ENCODE results near the gene MADCAM1.

The MADCAM1 gene

DNA sequence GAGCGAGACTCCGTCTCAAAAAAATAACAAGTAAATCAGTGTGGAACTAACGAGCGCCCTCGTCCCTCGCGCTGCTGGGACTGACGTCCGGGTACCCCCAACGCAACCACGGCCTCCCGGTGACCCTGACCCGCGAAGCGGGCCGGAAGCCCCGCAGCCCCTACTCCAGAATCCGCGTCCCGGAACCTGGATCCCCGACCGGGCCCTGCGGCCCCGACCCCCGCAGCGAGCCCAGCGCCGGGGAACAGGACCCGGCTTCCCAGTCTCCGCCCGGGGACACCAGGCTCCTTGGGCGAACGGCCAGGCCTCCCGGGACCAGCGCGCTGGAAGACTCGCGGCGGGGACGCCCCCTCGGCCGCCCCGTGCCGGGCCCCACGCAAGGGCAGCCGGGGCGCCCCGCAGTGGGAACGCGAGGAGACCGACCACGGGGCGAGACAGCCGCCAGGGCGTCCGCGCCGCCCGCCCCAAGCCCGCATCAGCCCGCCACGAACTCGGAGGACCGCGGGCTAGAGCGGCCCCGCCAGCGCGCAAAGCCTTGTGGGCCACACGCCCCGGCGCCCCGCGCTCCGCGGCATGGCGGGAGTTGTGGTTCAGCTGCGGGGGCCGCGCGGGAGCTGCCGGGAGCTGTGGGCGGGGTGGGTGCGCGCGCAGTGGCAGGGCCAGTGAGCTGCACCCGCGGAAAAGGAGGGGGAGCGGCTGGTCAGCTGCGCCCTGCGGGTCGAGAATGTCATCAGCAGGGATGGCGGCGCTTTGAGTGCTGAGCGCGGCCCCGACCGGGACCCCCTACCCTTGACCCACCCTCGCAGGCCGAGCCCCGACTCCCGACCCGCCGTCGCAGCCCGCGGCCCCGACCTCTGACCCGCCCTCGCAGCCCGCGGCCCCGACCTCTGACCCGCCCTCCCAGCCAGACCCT lies 7.5 kb upstream of the MADCAM1 start:
- no peak for FAIRE-seq

DNA sequence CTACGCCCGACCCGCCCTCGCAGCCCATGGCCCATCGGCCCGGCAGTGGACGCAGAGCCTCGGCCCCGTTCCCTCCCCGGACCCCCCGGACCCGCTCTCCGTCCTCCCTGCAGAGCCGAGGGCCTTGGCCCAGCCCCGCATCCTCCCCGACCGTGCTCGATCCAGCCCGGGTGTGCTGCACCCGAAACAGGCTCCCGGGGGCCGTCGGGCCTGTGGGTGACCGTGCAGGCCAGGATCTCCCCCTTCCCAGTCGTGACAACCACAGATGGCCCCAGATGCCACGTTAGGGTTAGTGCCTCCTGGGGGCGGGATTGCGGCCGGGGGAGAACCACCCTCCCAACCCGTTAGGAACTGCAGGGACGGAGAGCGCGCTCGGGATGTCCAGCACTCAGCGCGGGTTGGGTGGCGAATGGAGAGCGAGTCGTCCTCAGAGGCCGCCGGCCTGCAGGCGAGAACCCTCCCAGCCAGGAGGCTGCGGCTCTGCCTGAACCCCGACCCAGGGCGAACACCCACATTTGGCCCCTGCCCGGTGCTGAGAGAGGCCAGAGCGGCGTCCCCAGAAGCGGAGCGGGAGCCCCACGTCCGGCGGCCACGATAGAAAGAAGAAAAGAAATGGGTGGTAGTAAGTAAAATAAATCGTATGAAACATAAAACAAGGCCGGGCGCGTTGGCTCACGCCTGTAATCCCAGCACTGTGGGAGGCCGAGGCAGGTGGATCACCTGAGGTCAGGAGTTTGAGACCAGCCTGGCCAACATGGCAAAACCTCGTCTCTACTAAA lies 6.7 kb upstream of the MADCAM1 start:
- no peak for FAIRE-seq

DNA sequence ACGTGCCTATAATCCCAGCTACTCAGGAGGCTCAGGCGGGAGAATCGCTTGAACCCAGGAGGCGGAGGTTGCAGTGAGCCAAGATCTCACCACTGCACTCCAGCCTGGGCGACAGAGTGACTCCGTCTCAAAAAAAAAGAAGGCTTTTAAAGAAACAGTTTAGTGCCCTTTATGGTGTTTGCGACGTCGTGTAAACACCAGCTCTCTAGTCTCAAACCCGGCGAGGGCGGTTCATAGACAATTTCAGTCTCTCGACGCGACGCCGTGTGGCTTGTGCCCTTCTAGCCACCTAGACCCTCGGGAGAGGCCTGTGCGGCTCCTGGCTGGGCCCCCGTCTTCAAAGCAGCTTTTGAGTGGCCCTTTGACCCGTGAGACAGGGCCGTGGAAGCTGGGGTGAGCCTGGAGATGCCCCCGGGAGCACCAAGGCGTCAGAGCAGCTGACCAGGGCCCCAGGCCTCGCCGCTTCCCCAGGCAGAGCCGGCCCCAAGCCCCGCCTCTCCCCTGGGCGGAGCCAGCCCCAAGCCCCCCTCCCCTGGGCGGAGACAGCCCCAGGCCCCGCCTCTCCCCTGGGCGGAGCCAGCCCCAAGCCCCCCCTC lies 5.0 kb upstream of the MADCAM1 start:
- no peak for FAIRE-seq

DNA sequence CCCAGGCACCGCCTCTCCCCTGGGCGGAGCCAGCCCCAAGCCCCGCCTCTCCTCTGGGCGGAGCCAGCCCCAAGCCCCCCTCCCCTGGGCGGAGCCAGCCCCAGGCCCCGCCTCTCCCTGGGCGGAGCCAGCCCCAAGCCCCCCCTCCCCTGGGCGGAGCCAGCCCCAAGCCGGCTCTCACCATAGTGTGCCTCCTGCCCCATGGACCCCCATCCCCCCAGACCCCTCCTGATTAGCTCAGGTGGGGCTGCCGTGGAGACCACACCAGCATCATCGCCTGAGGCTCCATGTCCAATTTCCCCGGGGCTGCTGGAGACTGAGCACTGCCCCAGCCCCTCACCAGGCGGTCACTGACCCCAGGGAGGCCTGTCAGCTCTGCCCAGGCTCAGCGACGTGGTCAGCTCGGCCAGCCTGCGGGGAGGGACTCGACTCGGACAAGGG lies 4.2 kb upstream of the MADCAM1 start:
- FAIRE-seq, result no peak

DNA sequence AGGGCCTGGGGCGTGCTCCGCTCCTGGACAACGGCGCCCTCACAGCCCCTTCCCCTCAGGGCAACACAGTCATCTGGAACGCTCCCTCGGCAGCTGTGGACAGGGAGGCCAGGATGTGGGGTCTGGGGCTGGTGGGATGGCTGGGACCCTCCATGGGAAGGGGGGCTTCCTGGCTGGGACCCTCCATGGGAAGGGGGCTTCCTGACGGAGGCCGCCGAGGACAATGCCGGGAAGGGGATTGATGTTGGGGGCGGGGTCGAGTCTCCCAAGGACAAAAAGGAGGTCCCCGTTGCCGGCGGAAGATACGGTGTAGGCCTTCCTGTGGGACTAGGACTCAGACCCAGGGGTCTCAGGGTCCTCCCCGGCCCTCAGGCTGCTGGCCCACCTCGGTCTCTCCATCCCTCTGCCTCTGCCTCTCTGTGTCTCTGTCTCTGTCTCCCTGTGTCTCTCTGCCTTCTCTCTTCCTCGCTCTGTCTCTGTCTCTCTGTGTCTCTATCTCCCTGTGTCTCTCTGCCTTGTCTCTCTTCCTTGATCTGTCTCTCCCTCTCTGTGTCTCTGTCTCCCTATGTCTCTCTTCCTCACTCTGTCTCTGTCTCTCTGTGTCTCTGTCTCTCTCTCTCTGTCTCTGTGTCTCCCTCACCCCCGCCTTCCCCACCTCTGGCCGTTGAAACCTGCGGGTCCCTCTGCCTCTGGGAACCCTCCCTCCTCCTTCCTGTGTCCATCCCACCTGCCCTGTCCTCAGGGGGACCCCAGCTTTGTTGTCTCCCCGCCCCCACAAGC lies 2.7 kb upstream of the MADCAM1 start:
- no peak for FAIRE-seq

DNA sequence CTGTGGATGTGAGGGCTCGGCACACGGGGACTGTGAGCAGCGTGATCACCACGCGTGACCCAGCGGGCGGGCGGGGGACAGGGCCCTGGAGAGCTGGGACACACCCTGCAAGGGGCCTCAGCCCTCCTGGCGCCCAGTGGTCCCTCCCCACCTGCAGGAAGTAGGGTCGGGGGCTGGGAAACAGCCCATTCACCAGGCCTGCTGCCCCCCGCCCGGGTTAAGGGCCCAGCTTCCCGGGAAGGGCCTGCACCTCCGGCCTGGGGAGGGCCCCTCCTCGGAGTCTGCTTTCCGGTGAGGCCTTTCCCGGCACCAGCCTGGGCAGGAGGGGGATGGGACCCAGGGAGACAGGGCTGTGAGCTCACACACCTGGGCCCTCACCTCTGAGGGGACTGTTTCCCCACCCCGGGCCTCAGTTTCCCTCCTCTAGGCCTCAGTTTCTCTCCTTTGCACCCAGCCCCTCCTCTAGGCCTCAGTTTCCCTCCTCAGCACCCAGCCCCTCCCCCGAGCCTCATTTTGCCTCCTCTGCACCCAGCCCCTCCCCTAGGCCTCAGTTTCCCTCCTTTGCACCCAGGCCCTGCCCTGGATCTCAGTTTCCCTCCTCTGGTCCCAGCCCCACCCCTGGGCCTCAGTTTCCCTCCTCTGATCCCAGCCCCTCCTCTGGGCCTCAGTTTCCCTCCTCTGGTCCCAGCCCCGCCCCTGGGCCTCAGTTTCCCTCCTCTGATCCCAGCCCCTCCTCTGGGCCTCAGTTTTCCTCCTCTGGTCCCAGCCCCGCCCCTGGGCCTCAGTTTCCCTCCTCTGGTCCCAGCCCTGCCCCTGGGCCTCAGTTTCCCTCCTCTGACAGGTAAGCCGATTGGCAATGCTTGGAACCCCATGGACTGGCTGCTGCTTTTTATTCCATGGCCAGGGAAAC lies 1.9 kb upstream of the MADCAM1 start:
- no peak for FAIRE-seq

DNA sequence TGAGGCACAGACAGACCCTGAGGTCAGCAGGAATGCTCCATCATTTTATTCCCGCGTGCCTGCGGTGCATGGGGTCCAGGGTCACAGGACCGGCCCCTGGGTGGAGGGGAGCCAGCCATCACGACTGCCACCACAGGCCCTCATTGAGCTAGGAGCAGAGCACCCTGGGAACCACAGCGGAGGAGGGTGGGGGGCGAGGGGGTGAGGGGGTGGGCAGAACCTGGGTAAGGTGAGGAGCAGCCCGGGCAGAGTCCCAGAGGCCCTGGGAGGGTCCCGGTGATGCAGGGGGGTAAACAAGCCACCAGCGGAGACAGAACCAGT lies 1.2 kb upstream of the MADCAM1 start:
- no peak for FAIRE-seq

DNA sequence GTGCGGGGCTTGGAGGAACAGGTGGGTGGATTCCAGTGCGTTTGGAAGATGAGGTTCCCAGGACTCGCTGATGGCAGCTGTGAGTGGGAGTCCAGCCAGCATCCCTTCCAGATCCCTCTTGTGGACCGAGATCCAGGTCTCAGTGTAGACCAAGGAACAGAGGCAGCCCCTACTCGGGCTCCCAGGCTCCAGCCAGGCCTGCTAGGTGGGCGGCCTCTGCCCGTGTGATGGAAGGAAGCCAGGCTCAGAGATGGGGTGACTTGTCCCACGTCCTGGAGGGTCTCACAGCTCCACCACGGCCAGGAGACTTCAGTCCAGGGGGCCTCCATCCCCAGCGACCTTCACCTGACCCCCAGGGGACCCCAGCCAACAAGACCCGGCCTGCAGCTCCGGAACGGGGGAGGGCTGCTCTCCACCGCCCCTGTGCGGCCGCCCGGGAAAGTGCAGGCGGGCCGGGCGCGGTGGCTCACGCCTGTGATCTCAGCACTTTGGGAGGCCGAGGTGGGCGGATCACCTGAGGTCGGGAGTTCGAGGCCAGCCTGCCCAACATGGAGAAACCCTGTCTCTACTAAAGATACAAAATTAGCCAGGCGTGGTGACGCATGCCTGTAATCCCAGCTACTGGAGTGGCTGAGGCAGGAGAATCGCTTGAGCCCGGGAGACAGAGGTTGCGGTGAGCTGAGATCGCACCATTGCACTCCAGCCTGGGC lies 729 bp upstream of the MADCAM1 start:
- FAIRE-seq, result no peak

DNA sequence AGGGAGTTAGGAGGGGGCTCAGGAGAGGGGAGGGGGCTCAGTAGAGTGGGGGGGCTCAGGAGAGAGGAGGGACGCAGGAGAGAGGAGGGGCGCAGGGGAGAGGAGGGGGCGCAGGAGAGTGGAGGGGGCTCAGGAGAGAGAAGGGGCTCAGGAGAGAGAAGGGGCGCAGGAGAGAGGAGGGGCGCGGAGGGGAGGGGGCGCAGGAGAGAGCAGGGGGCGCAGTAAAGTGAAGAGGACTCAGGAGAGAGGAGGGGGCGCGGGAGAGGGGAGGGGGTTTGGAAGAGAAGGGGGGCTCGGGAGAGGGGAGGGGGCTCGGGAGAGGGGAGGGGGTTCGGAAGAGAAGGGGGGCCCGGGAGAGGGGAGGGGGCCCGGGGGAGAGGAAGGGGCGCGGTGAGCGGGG lies 700 bp downstream of the MADCAM1 start:
- FAIRE-seq, result no peak

DNA sequence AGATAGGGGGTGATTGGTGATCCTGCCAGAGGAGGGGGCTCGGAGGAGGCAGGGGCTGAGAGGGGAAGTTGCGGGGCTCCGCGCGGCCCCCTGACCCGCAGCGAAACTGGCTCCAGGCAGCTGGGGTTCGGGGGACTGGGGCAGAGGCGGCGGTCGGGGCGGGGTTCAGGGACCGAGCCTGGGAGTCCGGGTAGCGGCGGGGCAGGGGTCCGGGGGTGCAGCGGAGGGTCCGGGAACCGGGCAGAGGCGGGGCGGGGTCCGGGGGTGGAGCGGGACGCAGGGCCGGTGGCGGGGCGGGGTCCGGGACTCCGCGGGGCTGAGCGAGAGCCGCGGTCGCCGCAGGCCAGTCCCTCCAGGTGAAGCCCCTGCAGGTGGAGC lies 1.2 kb downstream of the MADCAM1 start:
- no peak for FAIRE-seq

DNA sequence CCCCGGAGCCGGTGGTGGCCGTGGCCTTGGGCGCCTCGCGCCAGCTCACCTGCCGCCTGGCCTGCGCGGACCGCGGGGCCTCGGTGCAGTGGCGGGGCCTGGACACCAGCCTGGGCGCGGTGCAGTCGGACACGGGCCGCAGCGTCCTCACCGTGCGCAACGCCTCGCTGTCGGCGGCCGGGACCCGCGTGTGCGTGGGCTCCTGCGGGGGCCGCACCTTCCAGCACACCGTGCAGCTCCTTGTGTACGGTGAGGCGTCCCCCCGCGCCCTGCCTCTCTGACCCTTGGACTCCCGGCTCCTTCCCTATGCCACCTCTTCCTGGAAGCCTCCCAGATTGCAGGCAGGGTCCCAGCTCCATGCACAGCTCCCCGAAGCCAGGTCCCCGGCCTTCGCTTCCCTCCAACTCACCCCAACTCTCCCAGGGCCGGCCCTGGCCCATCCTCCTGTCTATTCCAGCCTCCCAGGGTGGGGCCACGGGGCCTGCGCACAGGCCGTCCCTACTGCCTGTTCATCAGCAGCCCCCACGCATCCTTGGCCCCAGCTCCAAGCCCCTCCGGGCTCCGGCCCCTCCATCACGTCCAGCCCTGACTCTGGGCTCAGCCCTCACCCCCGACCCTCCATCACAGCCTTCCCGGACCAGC lies 1.7 kb downstream of the MADCAM1 start:
- FAIRE-seq, result no peak

DNA sequence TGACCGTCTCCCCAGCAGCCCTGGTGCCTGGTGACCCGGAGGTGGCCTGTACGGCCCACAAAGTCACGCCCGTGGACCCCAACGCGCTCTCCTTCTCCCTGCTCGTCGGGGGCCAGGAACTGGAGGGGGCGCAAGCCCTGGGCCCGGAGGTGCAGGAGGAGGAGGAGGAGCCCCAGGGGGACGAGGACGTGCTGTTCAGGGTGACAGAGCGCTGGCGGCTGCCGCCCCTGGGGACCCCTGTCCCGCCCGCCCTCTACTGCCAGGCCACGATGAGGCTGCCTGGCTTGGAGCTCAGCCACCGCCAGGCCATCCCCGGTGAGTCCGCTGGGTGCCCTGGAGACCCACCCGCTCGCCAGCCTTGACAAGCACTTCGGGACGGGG lies 2.2 kb downstream of the MADCAM1 start:
- FAIRE-seq, result no peak

DNA sequence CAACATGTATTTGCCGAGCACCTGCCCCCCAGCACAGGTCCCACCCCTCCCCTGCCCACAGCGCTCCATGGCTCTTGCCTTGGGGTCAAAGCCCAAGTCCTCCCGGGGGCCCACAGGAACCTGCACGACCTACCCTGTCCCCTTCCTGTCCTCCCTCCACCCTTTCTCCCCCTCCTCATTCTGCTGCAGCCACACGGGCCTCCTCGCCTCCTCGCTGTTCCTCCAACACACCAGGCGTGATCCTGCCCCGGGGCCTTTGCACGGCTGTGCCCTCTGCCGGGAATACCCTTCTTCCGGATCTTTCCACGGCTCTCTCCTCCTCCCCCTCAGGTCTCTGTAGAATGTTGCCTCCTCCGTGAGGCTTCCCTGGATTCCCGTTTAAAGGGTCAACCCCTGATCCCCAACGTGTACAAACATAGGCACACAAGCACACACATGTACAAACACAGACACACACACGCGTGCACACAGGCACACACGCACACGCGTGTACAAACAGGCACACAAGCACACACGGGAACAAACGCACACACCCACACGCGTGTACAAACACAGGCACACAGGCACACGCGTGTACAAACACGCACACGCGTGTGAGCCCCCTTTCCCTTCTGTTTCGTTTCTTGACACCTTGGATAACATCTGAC lies 2.8 kb downstream of the MADCAM1 start:
- no peak for FAIRE-seq

DNA sequence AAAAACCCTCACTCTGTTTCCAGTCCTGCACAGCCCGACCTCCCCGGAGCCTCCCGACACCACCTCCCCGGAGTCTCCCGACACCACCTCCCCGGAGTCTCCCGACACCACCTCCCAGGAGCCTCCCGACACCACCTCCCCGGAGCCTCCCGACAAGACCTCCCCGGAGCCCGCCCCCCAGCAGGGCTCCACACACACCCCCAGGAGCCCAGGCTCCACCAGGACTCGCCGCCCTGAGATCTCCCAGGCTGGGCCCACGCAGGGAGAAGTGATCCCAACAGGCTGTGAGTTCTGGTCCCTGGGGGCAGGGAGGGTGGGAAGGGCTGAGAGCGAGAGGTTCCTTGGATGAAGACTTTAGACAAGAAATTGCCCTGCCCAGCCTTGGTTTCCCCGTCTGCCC lies 5.4 kb downstream of the MADCAM1 start:
- FAIRE-seq, result no peak

DNA sequence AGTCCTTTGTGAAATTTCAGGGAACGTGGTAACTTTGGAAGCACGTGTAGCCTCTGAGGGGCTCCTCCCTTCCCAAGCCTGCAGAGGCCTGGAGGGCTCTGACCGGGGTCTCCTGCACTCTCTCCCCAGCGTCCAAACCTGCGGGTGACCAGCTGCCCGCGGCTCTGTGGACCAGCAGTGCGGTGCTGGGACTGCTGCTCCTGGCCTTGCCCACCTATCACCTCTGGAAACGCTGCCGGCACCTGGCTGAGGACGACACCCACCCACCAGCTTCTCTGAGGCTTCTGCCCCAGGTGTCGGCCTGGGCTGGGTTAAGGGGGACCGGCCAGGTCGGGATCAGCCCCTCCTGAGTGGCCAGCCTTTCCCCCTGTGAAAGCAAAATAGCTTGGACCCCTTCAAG lies 8.3 kb downstream of the MADCAM1 start:
- FAIRE-seq, result no peak

DNA sequence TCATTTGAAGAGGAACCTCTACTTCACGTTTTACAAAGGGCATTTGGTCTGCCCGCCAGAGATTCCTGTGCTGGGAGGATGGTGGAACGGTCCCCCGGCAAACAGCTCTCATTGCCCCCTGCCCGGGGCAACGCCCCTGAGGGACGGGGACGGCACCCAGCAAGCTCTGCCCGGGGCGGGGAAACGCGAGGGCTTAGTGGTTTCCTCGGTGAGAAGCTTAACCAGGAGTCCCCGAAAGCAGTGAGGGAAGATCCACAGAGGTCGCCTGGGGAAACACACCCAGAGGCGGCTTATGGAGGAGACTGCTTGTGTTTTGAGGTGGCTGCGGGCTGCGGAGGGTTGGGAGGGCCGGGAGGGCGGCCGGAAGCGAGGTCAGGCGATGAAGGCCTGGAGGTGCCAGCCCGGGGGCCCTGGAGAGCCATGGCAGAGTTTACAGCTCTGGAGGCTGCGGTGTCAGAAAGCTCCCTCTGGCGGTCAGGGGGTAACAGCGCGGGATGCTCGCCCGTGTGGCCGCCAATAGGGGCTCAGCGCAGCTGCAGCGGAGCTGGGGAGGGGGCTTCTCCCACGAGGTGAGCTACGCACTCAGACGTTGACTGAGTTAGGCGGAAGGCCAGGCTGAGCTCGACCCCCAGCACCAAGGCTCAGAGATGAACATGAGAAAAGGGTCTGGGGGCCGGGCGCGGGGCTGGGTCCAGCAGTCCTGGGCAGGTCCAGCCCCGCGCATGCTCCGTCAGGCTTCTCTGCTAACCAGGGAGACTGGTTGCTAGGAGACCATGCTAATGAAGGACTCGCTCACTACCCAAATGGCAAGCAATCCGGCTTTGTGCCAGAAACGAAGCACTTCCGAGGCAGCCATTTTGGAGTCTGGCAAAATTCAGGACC lies 10.4 kb downstream of the MADCAM1 start:
- peak; percentile 97 for FAIRE-seq

DNA sequence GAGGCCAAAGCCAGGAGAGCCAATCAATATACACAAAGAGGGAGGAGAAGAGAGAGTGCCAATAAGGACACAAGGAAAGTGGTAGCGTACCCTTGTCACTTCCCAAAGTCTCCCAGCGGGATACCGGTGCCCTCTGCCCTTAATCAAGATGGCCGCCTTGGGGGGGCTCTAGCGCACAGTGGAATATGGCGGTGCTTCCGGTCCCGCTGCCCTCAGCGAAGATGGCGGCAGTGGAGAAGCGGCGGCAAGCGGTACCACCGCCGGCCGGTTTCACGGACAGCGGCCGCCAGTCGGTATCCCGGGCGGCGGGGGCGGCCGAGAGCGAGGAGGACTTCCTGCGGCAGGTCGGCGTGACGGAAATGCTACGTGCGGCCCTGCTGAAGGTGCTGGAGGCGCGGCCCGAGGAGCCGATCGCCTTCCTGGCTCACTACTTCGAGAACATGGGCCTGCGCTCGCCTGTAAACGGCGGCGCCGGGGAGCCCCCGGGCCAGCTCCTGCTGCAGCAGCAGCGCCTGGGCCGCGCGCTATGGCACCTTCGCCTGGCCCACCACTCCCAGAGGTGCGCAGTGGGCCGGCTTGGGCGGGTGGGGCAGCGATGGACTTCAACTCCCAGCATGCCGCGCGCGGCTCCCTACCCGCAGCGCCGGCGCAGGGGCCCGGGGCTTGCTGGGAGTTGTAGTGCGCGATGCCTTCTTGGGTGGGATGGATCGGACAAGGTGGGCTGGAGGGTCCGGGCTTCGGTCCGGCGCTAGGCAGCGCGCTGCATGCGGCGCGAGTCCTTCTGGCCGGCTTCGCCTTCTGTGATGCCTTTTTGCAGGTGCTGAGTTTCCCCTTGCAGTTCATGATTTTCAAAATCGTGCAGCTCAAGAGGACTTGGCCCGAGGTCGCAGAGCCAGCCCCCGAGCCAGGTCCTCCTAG lies 11.3 kb downstream of the MADCAM1 start, which contains the start of gene TPGS1:
TSS of gene TPGS1 (plus strand) at position 212 of the 918 bp plus-strand sequence. CDS start at position 222, 10 bp downstream.
- no peak for FAIRE-seq
